Panc1 (cell line): ENCODE data around the gene PLA2G15. TPM values are rescaled to one million over a fixed set of nuclear protein-coding genes. Genes with fewer than 3 reads are reported as not detected.
A peak's percentile ranks its signal among the peaks of the same experiment; 100 is the strongest.

Experiments used
- ATAC-seq: fragments of 200-7000 bp; cut with Tn5 transposase; 2 replicates; pipeline ENCODE4 v1.9.1; 2020; ENCODE audit warnings: mild to moderate bottlenecking, moderate library complexity
- BruUV-seq: library from RNA; stranded (reverse); fragments of 400-500 nt; replicated peaks from 2 replicates; lab custom pipeline; 2021; lab: Mats Ljungman, UMichigan
- CTCF ChIA-PET: fragments of 300-600 bp; sonication (Branson Sonifier 250); formaldehyde crosslinking; loops from one replicate; lab custom pipeline; 2022; ENCODE audit warnings: antibody characterized with exemption; lab: Charles Lee
- POLR2A ChIA-PET: fragments of 300-600 bp; sonication (Branson Sonifier 250); formaldehyde crosslinking; loops from one replicate; lab custom pipeline; 2022; ENCODE audit warnings: antibody characterized with exemption; lab: Charles Lee
- DNase-seq: peaks from one replicate; pipeline ENCODE4 v3.0.0-alpha.2; 2010; ENCODE audit warnings: low read depth, low spot score
- H3K27ac ChIP-seq: 2 replicates; pipeline ENCODE4 v1.5.1; 2011; ENCODE audit warnings: mild to moderate bottlenecking, low read length, inconsistent platforms
- H3K27me3 ChIP-seq: fragments of 200-500 bp; sonication (Bioruptor generic); 2 replicates; pipeline ENCODE4 v1.6.0; 2014; ENCODE audit warnings: low read length, inconsistent platforms; ENCODE audit not compliant: control insufficient read depth, insufficient read depth
- H3K36me3 ChIP-seq: fragments of 200-500 bp; sonication (Bioruptor generic); 2 replicates; pipeline ENCODE4 v1.5.1; 2014; ENCODE audit warnings: inconsistent platforms, mild to moderate bottlenecking, low read length, moderate library complexity; ENCODE audit not compliant: control insufficient read depth, insufficient read depth
- H3K4me1 ChIP-seq: 2 replicates; pipeline ENCODE4 v1.5.1; 2011; ENCODE audit warnings: inconsistent platforms, mild to moderate bottlenecking, low read length, moderate library complexity; ENCODE audit not compliant: control insufficient read depth, insufficient read depth
- H3K4me3 ChIP-seq, 2 experiments: 2 replicates each; pipeline ENCODE4 v1.5.1; 2011 to 2012; ENCODE audit warnings: low read depth in 2 of 2, low read length in 2 of 2, mild to moderate bottlenecking in 2 of 2, inconsistent platforms in 1 of 2, moderate library complexity in 1 of 2
- H3K9me3 ChIP-seq: fragments of 200-500 bp; sonication (Bioruptor generic); 2 replicates; pipeline ENCODE4 v1.5.1; 2014; ENCODE audit warnings: low read depth, mild to moderate bottlenecking, inconsistent platforms, low read length, moderate library complexity; ENCODE audit not compliant: control insufficient read depth, insufficient read depth
- POLR2AphosphoS5 ChIP-seq: IDR thresholded peaks from 2 replicates; pipeline ENCODE4 v1.6.1; 2012; ENCODE audit warnings: mild to moderate bottlenecking, low read depth, low read length, moderate library complexity
- SIN3A ChIP-seq: IDR thresholded peaks from 2 replicates; pipeline ENCODE4 v1.6.1; 2012; ENCODE audit warnings: low read depth, mild to moderate bottlenecking, low read length, moderate library complexity, borderline replicate concordance; ENCODE audit not compliant: insufficient read depth
- TCF7L2 ChIP-seq: IDR thresholded peaks from 2 replicates; pipeline ENCODE4 v1.6.1; 2011; ENCODE audit warnings: mild to moderate bottlenecking, low read depth, low read length, inconsistent platforms
- in situ Hi-C: cut with HindIII; loops from 2 replicates; pipeline ENCODE4 v1.10.0; 2016; ENCODE audit warnings: low sequenced_read_pairs, low pct_unique_long_range_greater_than_20kb
- intact Hi-C: fragments of 100-400 bp; cut with micrococcal nuclease; formaldehyde crosslinking; loops from one replicate; pipeline ENCODE4 v1.10.0; 2022; ENCODE audit not compliant: unreplicated experiment
- total RNA-seq: library from RNA; stranded (reverse); gene quantifications from one replicate; pipeline ENCODE4 v1.2.1, GENCODE V29; 2021; ENCODE audit not compliant: unreplicated experiment
- TF ChIP-seq, protein P1 (sequence below), 2 experiments: IDR thresholded peaks; 2 replicates each; pipeline ENCODE4 v1.6.1; 2011 to 2012; ENCODE audit warnings: low read depth in 2 of 2, control low read depth in 1 of 2, low read length in 1 of 2, mild to moderate bottlenecking in 1 of 2, moderate library complexity in 1 of 2; ENCODE audit not compliant: insufficient read depth in 1 of 2
- TF ChIP-seq, protein P2 (sequence below): fragments of 450-650 bp; IDR thresholded peaks from 2 replicates; pipeline ENCODE4 v1.5.1; 2017; ENCODE audit warnings: mild to moderate bottlenecking

Gene PLA2G15
- total RNA-seq, 1 experiment from 2014 or later: 14.3 TPM

DNA sequence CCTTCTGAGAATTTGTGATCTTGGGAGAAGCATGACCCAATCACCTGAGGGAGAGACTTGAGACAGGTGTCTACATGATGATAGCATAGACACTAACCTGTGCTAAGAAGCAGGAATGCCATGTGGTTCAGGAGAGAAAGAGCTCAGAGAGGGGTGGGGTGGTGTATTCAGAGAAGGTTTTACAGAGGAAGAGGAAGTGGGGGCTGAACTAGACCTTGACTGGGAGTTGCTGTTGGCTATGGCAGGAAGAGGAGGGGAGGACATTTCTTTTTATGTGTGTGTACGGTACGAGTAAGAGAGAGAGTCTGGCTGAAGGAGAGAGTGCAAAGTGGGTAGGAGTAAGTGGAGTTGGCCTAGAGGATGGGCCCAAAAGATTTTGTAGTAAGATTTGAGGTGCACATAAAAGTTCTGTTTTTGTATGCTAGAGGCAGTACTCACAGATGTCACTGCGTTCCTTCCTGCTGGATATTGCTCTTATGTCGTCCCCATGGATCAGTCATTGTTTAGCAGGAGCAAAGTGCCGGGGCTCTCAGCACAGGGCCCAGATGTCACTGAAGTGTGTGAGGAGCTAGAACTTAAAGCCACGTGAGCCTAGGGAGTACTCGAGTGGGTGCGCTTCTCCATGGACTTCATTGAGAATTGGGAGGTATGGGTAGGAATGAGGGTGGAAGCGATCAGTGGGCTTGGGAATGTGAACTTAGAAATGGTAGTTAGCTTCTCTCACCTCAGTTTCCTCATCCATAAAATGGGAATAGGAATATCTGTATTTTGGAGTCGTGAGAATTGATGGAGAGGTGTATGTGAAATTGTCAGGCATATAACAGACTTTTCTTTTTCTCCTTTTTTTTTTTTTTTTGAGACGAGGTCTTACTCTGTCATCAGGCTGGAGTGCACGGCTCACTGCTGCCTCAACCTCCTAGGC, 41.2 kb downstream of the PLA2G15 start:
- H3K36me3 ChIP-seq: no peaks in the 10 kb centered on the region; the same call in 1 of the 2 replicates
- ATAC-seq: no peak
- TF ChIP-seq, protein P1, sequence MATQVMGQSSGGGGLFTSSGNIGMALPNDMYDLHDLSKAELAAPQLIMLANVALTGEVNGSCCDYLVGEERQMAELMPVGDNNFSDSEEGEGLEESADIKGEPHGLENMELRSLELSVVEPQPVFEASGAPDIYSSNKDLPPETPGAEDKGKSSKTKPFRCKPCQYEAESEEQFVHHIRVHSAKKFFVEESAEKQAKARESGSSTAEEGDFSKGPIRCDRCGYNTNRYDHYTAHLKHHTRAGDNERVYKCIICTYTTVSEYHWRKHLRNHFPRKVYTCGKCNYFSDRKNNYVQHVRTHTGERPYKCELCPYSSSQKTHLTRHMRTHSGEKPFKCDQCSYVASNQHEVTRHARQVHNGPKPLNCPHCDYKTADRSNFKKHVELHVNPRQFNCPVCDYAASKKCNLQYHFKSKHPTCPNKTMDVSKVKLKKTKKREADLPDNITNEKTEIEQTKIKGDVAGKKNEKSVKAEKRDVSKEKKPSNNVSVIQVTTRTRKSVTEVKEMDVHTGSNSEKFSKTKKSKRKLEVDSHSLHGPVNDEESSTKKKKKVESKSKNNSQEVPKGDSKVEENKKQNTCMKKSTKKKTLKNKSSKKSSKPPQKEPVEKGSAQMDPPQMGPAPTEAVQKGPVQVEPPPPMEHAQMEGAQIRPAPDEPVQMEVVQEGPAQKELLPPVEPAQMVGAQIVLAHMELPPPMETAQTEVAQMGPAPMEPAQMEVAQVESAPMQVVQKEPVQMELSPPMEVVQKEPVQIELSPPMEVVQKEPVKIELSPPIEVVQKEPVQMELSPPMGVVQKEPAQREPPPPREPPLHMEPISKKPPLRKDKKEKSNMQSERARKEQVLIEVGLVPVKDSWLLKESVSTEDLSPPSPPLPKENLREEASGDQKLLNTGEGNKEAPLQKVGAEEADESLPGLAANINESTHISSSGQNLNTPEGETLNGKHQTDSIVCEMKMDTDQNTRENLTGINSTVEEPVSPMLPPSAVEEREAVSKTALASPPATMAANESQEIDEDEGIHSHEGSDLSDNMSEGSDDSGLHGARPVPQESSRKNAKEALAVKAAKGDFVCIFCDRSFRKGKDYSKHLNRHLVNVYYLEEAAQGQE (IDR thresholded peaks at IDR 0.05; ENCODE audit: insufficient read depth in 1 of 2, low read depth in 2 of 2, low read length in 1 of 2): no peak
- TF ChIP-seq POLR2AphosphoS5 (no peak), TCF7L2 (no peak), SIN3A (no peak)
- TF ChIP-seq, protein P2, sequence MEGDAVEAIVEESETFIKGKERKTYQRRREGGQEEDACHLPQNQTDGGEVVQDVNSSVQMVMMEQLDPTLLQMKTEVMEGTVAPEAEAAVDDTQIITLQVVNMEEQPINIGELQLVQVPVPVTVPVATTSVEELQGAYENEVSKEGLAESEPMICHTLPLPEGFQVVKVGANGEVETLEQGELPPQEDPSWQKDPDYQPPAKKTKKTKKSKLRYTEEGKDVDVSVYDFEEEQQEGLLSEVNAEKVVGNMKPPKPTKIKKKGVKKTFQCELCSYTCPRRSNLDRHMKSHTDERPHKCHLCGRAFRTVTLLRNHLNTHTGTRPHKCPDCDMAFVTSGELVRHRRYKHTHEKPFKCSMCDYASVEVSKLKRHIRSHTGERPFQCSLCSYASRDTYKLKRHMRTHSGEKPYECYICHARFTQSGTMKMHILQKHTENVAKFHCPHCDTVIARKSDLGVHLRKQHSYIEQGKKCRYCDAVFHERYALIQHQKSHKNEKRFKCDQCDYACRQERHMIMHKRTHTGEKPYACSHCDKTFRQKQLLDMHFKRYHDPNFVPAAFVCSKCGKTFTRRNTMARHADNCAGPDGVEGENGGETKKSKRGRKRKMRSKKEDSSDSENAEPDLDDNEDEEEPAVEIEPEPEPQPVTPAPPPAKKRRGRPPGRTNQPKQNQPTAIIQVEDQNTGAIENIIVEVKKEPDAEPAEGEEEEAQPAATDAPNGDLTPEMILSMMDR: no peak

DNA sequence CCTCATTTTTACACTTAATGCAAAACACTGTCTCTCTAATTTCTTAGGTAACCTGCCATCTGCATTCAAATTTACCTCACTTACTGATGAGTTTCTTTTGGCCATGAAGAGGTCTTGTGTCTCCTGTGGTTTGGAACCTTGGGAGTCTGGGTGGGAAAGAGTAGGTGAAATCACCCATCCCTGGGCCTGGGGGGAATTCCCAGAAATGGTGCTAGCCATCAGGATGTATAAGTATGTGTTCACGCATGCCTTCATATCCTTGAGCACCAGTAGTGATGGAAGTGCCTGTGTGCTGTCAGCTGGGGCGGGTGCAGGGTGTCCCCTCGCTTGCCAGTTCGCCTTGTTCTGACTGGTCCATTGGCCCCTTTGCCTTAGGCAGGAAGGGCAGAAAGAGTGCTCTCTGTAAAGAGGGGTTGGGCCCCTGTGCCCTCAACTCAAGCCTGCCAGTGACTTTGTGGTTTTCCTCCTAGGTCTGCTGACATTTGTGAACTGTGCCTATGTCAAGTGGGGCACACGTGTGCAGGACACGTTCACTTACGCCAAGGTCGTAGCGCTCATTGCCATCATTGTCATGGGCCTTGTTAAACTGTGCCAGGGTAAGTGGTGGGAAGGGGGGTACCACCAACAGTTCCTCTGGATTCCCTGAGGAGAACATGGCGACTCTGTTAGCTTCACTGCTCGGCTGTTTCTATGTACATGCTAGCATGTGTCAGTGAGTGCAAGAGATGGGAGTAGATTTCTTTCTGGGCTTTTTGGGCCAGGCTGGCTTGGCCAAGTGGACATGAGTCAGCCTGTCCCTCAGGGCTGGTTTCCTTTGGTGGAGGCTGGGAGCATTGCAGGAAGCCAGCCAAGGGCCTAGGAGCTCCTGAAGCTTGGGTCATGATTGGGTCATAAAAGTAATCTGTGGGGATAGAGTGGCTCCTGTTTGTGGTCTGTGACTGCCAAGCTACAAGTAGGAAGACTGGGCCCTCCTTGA, 42.4 kb downstream of the PLA2G15 start:
- H3K27me3 ChIP-seq: no peaks in the 10 kb centered on the region
- no peaks in the 10 kb centered on the region; the same call in 1 of the 2 replicates for H3K36me3 ChIP-seq
- no peaks in the 10 kb centered on the region for H3K9me3 ChIP-seq
- CTCF ChIA-PET: no interaction called here
- BruUV-seq: no TSS peak
- no peaks in the 10 kb centered on the region for H3K4me1 ChIP-seq
- H3K4me3 ChIP-seq: no peak overlapping the region
- intact Hi-C loops: no loop called here
- no peak for DNase-seq
- TF ChIP-seq SIN3A (no peak), TCF7L2 (no peak), POLR2AphosphoS5 (no peak)
- TF ChIP-seq, protein P2: no peak
- TF ChIP-seq, protein P1 (IDR thresholded peaks at IDR 0.05; ENCODE audit: insufficient read depth in 1 of 2, low read depth in 2 of 2, low read length in 1 of 2): no peak
- in situ Hi-C loops: no loop called here
- H3K27ac ChIP-seq: no peak overlapping the region
- ATAC-seq: peak; percentile 66; the same call in 1 of the 2 replicates
- POLR2A ChIA-PET: no interaction called here

More for the DNA sequence above, 41.2 kb downstream of the PLA2G15 start:
- no peaks in the 10 kb centered on the region for H3K27me3 ChIP-seq
- in situ Hi-C loops (no loop called here), intact Hi-C loops (no loop called here)
- no TSS peak for BruUV-seq
- no peak for DNase-seq
- H3K27ac ChIP-seq: no peak overlapping the region
- H3K4me1 ChIP-seq: no peaks in the 10 kb centered on the region
- ChIA-PET CTCF (no interaction called here), POLR2A (no interaction called here)
- no peaks in the 10 kb centered on the region for H3K9me3 ChIP-seq
- H3K4me3 ChIP-seq: no peak overlapping the region
